PC-9 (cell line): Measurements from ENCODE around the gene CELF4. TPM values are rescaled to one million over a fixed set of nuclear protein-coding genes. Genes with fewer than 3 reads are reported as not detected.

Experiments
- BruUV-seq: library from RNA; stranded (reverse); fragments of 400-500 nt; replicated peaks from 2 replicates; lab custom pipeline; 2021; lab: Mats Ljungman, UMichigan
- CTCF ChIA-PET: fragments of 300-600 bp; sonication (Branson Sonifier 250); formaldehyde crosslinking; loops from one replicate; lab custom pipeline; 2022; ENCODE audit warnings: antibody characterized with exemption; lab: Charles Lee
- POLR2A ChIA-PET: fragments of 300-600 bp; sonication (Branson Sonifier 250); formaldehyde crosslinking; loops from one replicate; lab custom pipeline; 2022; ENCODE audit warnings: antibody characterized with exemption; ENCODE audit not compliant: unreplicated experiment; lab: Charles Lee
- DNase-seq, 2 experiments: peaks; one replicate each; pipeline versions ENCODE4 v3.0.0 to v3.0.0-alpha.2; 2015 to 2022; ENCODE audit warnings: mixed read lengths in 1 of 2
- H2AFZ ChIP-seq: fragments of 200-600 bp; sonication (generic); 2 replicates; pipeline ENCODE4 v1.8.1; 2017; ENCODE audit warnings: antibody characterized with exemption
- H3F3A ChIP-seq: fragments of 200-600 bp; sonication (generic); 2 replicates; pipeline ENCODE4 v1.8.1; 2017; ENCODE audit warnings: antibody characterized with exemption, mild to moderate bottlenecking, low read depth; ENCODE audit not compliant: insufficient read depth
- H3K27ac ChIP-seq: fragments of 200-600 bp; sonication (generic); 2 replicates; pipeline ENCODE4 v1.6.1; 2016; ENCODE audit warnings: mixed run types
- H3K27me3 ChIP-seq: fragments of 200-600 bp; sonication (generic); 2 replicates; pipeline ENCODE4 v1.6.1; 2016; ENCODE audit warnings: low read depth, mixed run types; ENCODE audit not compliant: insufficient read depth
- H3K36me3 ChIP-seq: fragments of 200-600 bp; sonication (generic); 2 replicates; pipeline ENCODE4 v1.6.1; 2016; ENCODE audit warnings: low read depth, mixed run types
- H3K4me1 ChIP-seq: fragments of 200-600 bp; sonication (generic); replicated peaks from 2 replicates; pipeline ENCODE4 v1.6.1; 2016; ENCODE audit warnings: mixed run types; ENCODE audit not compliant: insufficient read depth
- H3K4me2 ChIP-seq: fragments of 200-600 bp; sonication (generic); 2 replicates; pipeline ENCODE4 v1.6.1; 2017; ENCODE audit warnings: mixed run types
- H3K4me3 ChIP-seq: fragments of 200-600 bp; sonication (generic); 2 replicates; pipeline ENCODE4 v1.6.1; 2016; ENCODE audit warnings: mixed run types
- H3K79me2 ChIP-seq: fragments of 200-600 bp; sonication (generic); 2 replicates; pipeline ENCODE4 v1.6.1; 2017; ENCODE audit warnings: low read depth, mixed run types
- H3K9me2 ChIP-seq: fragments of 200-600 bp; sonication (generic); 2 replicates; pipeline ENCODE4 v1.8.1; 2017; ENCODE audit warnings: mild to moderate bottlenecking; ENCODE audit not compliant: insufficient read depth
- H3K9me3 ChIP-seq: fragments of 200-600 bp; sonication (generic); 2 replicates; pipeline ENCODE4 v1.8.1; 2016; ENCODE audit warnings: low read depth; ENCODE audit not compliant: insufficient read depth
- H4K20me1 ChIP-seq: fragments of 200-600 bp; sonication (generic); 2 replicates; pipeline ENCODE4 v1.8.1; 2017; ENCODE audit not compliant: insufficient read depth
- EZH2 ChIP-seq: fragments of 200-600 bp; sonication (generic); IDR thresholded peaks from 2 replicates; pipeline ENCODE4 v1.8.0; 2017; ENCODE audit warnings: antibody characterized with exemption, low read depth
- intact Hi-C: fragments of 100-400 bp; cut with micrococcal nuclease; formaldehyde crosslinking; loops from one replicate; pipeline ENCODE4 v1.10.0; 2022; ENCODE audit not compliant: unreplicated experiment
- total RNA-seq: library from RNA; stranded (reverse); gene quantifications from 2 replicates; pipeline ENCODE4 v1.2.3, GENCODE V29; 2021
- TF ChIP-seq, protein P1 (sequence below): fragments of 200-600 bp; sonication (generic); conservative IDR thresholded peaks from 2 replicates; pipeline ENCODE4 v1.6.1; 2017; ENCODE audit warnings: mixed run types, antibody characterized with exemption, mild to moderate bottlenecking, moderate library complexity

The CELF4 gene
- total RNA-seq, 1 experiment from 2014 or later = 1.2 TPM

DNA sequence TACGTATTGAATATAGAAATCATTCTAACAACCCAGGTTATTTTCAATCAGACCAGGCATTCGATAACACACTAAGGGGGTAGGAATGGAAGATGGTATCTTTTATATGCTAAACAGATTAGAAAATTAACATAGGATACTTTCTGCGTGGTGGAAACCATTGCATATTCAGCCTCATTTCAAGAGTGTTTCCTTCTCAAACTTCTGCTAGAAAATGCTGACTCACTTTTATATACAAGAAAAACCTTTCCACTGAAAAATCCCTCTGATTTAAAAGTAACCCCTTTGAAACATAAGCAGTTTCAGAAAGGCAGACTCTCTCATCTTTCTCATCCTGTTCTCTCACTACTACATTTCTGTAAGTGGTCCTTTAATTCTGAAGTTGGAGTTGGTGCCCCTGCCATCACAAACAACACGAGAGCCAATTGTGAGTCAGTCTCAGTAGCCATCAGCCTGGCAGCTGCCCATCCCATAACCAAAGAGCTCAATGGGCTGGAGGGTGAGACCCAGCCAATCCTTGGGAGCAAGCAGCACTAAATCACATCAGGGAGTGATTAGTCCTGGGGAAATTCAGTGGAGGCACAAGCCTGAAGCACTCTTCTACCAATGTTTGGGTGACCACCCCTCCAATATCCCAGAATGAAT lies 343.1 kb downstream of the CELF4 start:
- H3K4me1 ChIP-seq = no peaks in the 10 kb centered on the region
- no peaks in the 10 kb centered on the region for H3K79me2 ChIP-seq
- CTCF ChIA-PET = no interaction called here

DNA sequence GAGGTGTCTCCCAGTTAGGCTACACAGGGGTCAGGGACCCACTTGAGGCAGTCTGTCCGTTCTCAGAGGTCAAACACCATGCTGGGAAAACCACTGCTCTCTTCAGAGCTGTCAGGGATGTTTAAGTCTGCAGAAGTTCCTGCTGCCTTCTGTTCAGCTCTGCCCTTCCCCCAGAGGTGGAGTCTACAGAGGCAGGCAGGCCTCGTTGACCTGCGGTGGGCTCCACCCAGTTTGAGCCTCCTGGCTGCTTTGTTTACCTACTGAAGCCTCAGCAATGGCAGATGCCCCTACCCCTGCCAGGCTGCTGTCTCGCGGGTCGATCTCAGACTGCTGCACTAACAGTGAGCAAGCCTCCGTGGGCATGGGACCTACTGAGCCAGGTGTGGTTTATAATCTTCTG lies 346.3 kb downstream of the CELF4 start:
- POLR2A ChIA-PET = no interaction called here
- TF ChIP-seq EZH2 = no peak
- TF ChIP-seq, protein P1, sequence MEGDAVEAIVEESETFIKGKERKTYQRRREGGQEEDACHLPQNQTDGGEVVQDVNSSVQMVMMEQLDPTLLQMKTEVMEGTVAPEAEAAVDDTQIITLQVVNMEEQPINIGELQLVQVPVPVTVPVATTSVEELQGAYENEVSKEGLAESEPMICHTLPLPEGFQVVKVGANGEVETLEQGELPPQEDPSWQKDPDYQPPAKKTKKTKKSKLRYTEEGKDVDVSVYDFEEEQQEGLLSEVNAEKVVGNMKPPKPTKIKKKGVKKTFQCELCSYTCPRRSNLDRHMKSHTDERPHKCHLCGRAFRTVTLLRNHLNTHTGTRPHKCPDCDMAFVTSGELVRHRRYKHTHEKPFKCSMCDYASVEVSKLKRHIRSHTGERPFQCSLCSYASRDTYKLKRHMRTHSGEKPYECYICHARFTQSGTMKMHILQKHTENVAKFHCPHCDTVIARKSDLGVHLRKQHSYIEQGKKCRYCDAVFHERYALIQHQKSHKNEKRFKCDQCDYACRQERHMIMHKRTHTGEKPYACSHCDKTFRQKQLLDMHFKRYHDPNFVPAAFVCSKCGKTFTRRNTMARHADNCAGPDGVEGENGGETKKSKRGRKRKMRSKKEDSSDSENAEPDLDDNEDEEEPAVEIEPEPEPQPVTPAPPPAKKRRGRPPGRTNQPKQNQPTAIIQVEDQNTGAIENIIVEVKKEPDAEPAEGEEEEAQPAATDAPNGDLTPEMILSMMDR = no peak
- no peak overlapping the region for H3K4me2 ChIP-seq
- H3K9me3 ChIP-seq = no peaks in the 10 kb centered on the region
- H3F3A ChIP-seq = no peaks in the 10 kb centered on the region
- no peak for DNase-seq
- intact Hi-C loops = no loop called here
- no peaks in the 10 kb centered on the region for H4K20me1 ChIP-seq
- no peaks in the 10 kb centered on the region for H3K9me2 ChIP-seq
- H3K27me3 ChIP-seq = no peaks in the 10 kb centered on the region
- no peaks in the 10 kb centered on the region for H3K36me3 ChIP-seq
- BruUV-seq = no TSS peak
- H3K27ac ChIP-seq = no peak overlapping the region
- no peak overlapping the region for H3K4me3 ChIP-seq
- H2AFZ ChIP-seq = no peak overlapping the region
- CTCF ChIA-PET = no interaction called here
- H3K4me1 ChIP-seq = no peaks in the 10 kb centered on the region
- H3K79me2 ChIP-seq = no peaks in the 10 kb centered on the region

More for the DNA sequence above, 343.1 kb downstream of the CELF4 start:
- DNase-seq = no peak
- Histone ChIP-seq H3K4me2 (no peak overlapping the region), H3K9me3 (no peaks in the 10 kb centered on the region), H3F3A (no peaks in the 10 kb centered on the region), H3K27ac (no peak overlapping the region), H3K36me3 (no peaks in the 10 kb centered on the region), H3K9me2 (no peaks in the 10 kb centered on the region), H4K20me1 (no peaks in the 10 kb centered on the region), H2AFZ (no peak overlapping the region), H3K4me3 (no peak overlapping the region), H3K27me3 (no peaks in the 10 kb centered on the region)
- TF ChIP-seq, protein P1 = no peak
- no peak for TF ChIP-seq EZH2
- no TSS peak for BruUV-seq
- POLR2A ChIA-PET = no interaction called here
- intact Hi-C loops = no loop called here

DNA sequence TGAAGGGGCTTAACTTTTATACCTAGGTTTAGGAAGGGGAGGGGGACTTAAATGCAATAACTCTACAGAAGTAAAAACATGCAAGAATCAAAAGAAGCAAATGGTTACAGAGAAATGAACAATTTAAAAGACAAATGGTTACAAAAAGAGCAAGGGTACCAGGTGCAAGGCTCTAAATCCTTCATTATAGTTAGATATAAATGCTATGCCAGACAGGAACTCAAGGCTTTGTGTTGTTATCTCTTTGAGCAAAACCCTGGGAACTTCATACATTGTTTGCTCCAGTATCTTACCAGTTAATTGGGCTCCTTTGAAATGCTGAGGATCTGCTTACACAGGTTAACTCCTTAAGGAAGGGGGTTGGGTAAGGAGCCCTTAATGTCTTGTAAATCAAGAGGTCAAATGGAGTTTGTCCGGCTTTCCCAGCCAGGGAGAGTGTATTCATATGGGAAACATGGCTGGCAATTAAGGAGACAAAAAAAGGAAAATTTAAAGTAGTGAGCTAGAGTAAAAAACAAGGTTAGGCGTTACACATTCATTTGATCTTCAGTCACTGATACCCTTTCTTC lies 347.5 kb downstream of the CELF4 start:
- Histone ChIP-seq H3F3A (no peaks in the 10 kb centered on the region), H3K4me2 (no peak overlapping the region), H2AFZ (no peak overlapping the region), H3K9me3 (no peaks in the 10 kb centered on the region), H3K4me3 (no peak overlapping the region), H3K4me1 (no peaks in the 10 kb centered on the region), H3K27me3 (no peaks in the 10 kb centered on the region), H4K20me1 (no peaks in the 10 kb centered on the region), H3K27ac (no peak overlapping the region), H3K36me3 (no peaks in the 10 kb centered on the region), H3K79me2 (no peaks in the 10 kb centered on the region), H3K9me2 (no peaks in the 10 kb centered on the region)
- TF ChIP-seq, protein P1 = no peak
- no peak for TF ChIP-seq EZH2
- CTCF ChIA-PET = no interaction called here
- POLR2A ChIA-PET = no interaction called here
- intact Hi-C loops = no loop called here
- no peak for DNase-seq
- no TSS peak for BruUV-seq
